K562 (cell line): ENCODE data around the gene ROBO2. TPM values are rescaled to one million over a fixed set of nuclear protein-coding genes. Genes with fewer than 3 reads are reported as not detected.

Experiments
- CBFA2T3 ChIP-seq: fragments of 450-650 bp; IDR thresholded peaks from 2 replicates; pipeline ENCODE4 v1.6.1; 2017
- CTBP1 ChIP-seq: fragments of 450-650 bp; IDR thresholded peaks from 2 replicates; pipeline ENCODE4 v1.6.1; 2016; ENCODE audit warnings: borderline replicate concordance
- DACH1 ChIP-seq: fragments of 450-650 bp; IDR thresholded peaks from 2 replicates; pipeline ENCODE4 v1.6.1; 2018; ENCODE audit not compliant: partially characterized antibody
- DLX4 ChIP-seq: fragments of 250-450 bp; sonication (Bioruptor Pico); IDR thresholded peaks from 2 replicates; pipeline ENCODE4 v1.6.1; 2021; ENCODE audit warnings: mild to moderate bottlenecking
- DPF2 ChIP-seq: fragments of 450-650 bp; IDR thresholded peaks from 2 replicates; pipeline ENCODE4 v1.6.1; 2016
- EP300 ChIP-seq: IDR thresholded peaks from 2 replicates; pipeline ENCODE4 v1.6.1; 2012; ENCODE audit warnings: low read length, improper control_type of control experiment
- HDAC3 ChIP-seq: fragments of 450-650 bp; IDR thresholded peaks from 2 replicates; pipeline ENCODE4 v1.6.1; 2018; ENCODE audit warnings: borderline replicate concordance, mild to moderate bottlenecking, moderate library complexity; ENCODE audit not compliant: partially characterized antibody
- JUND ChIP-seq, 2 experiments: IDR thresholded peaks; 2 replicates in 1 of 2; 3 replicates in 1 of 2; pipeline ENCODE4 v1.6.1; 2011; ENCODE audit warnings: borderline replicate concordance in 2 of 2, low read depth in 2 of 2, low read length in 2 of 2, improper control_type of control experiment in 1 of 2, missing biosample characterization in 1 of 2, missing genetic modification characterization in 1 of 2, missing genetic modification reagents in 1 of 2
- KLF16 ChIP-seq: IDR thresholded peaks from 2 replicates; pipeline ENCODE4 v1.6.1; 2016; ENCODE audit warnings: antibody characterized with exemption
- MCM5 ChIP-seq: fragments of 450-650 bp; IDR thresholded peaks from 2 replicates; pipeline ENCODE4 v1.6.1; 2016; ENCODE audit warnings: low read depth
- MEIS2 ChIP-seq: fragments of 450-650 bp; IDR thresholded peaks from 2 replicates; pipeline ENCODE4 v1.6.1; 2014; ENCODE audit warnings: mild to moderate bottlenecking; ENCODE audit not compliant: partially characterized antibody
- NCOA1 ChIP-seq: fragments of 450-650 bp; IDR thresholded peaks from 2 replicates; pipeline ENCODE4 v1.6.1; 2016; ENCODE audit warnings: low read depth
- PKNOX1 ChIP-seq: fragments of 450-650 bp; IDR thresholded peaks from 2 replicates; pipeline ENCODE4 v1.6.1; 2016
- RBM15 ChIP-seq: fragments of 200-400 bp; formaldehyde crosslinking; IDR thresholded peaks from 2 replicates; pipeline ENCODE4 v1.6.1; 2018; ENCODE audit warnings: mild to moderate bottlenecking, low read length, moderate library complexity; ENCODE audit not compliant: insufficient read depth
- RBM34 ChIP-seq: fragments of 200-400 bp; formaldehyde crosslinking; IDR thresholded peaks from 2 replicates; pipeline ENCODE4 v1.6.1; 2018; ENCODE audit warnings: low read length, borderline replicate concordance; ENCODE audit not compliant: insufficient read depth
- RCOR1 ChIP-seq, 2 experiments: IDR thresholded peaks; 2 replicates each; pipeline ENCODE4 v1.6.1; 2012; ENCODE audit warnings: low read depth in 2 of 2, low read length in 2 of 2, borderline replicate concordance in 1 of 2, improper control_type of control experiment in 1 of 2
- SMAD3 ChIP-seq: fragments of 450-650 bp; formaldehyde crosslinking; conservative IDR thresholded peaks from 2 replicates; pipeline ENCODE4 v1.4.0; 2020; ENCODE audit warnings: mild to moderate bottlenecking
- SMARCE1 ChIP-seq: fragments of 450-650 bp; IDR thresholded peaks from 2 replicates; pipeline ENCODE4 v1.7.1; 2016; ENCODE audit warnings: mild to moderate bottlenecking
- SOX6 ChIP-seq: fragments of 450-650 bp; IDR thresholded peaks from 2 replicates; pipeline ENCODE4 v1.6.1; 2014; ENCODE audit warnings: mild to moderate bottlenecking
- TAL1 ChIP-seq: fragments of 450-650 bp; IDR thresholded peaks from 2 replicates; pipeline ENCODE4 v1.6.1; 2016; ENCODE audit warnings: mild to moderate bottlenecking
- TCF3 ChIP-seq: sonication (generic); formaldehyde crosslinking; IDR thresholded peaks from 2 replicates; pipeline ENCODE4 v1.4.0; 2020; ENCODE audit warnings: mild to moderate bottlenecking, missing genetic modification reagents
- TEAD4 ChIP-seq, 2 experiments: sonication (generic) in 1 of 2; formaldehyde crosslinking in 1 of 2; IDR thresholded peaks; 2 replicates each; pipeline versions ENCODE4 v1.6.1 to v1.8.0; 2012 to 2022; ENCODE audit warnings: borderline replicate concordance in 1 of 2, inconsistent platforms in 1 of 2, low read length in 1 of 2, mild to moderate bottlenecking in 1 of 2, missing genetic modification reagents in 1 of 2
- THRA ChIP-seq: fragments of 450-650 bp; IDR thresholded peaks from 2 replicates; pipeline ENCODE4 v1.6.1; 2017; ENCODE audit warnings: mild to moderate bottlenecking, moderate library complexity
- ZEB2 ChIP-seq: fragments of 450-650 bp; IDR thresholded peaks from 2 replicates; pipeline ENCODE4 v1.6.1; 2016
- polyA plus RNA-seq, 8 experiments: library from polyadenylated mRNA; depleted of rRNA in 4 of 8; stranded (reverse) in 5 of 8; unstranded in 3 of 8; fragments of >200 nt; fragmentation: Nextera tagmentation in 2 of 8; fragmentation: Illumina TruSeq in 1 of 8; extraction: Ambion mirVana in 2 of 8; extraction: Trizol in 1 of 8; gene quantifications; 2 replicates each; pipeline versions ENCODE4 v1.2.1 to v1.2.3, GENCODE V29; 2011 to 2014; ENCODE audit warnings: inconsistent platforms in 1 of 8, missing spikeins in 1 of 8
- total RNA-seq, 7 experiments: library from RNA; depleted of rRNA in 6 of 7; stranded (reverse); fragments of >200 nt in 6 of 7; fragmentation: Illumina TruSeq in 2 of 7; extraction: Trizol in 2 of 7; gene quantifications; 2 replicates each; pipeline versions ENCODE4 v1.2.1 to v1.2.3, GENCODE V29; 2011 to 2021; ENCODE audit warnings: low replicate concordance in 1 of 7
- TF ChIP-seq, protein P1 (sequence below): fragments of 450-650 bp; IDR thresholded peaks from 2 replicates; pipeline ENCODE4 v1.6.1; 2016; ENCODE audit warnings: low read depth, mild to moderate bottlenecking, moderate library complexity

ROBO2 gene
- total and polyA plus RNA-seq, 9 of the 15 experiments (the other 6 are each of a cell fraction or from before 2014, with no cell fraction given), result 0.84 to 3.0 (median 1.7) TPM

GRCh38 chr3:77236118-77236517 lies 196.2 kb downstream of the ROBO2 start (continued):
- no peak for TF ChIP-seq RBM34
- peak in 1 of 2 experiments; percentile 63; a peak in 2 of 4 replicates for TF ChIP-seq RCOR1 (IDR thresholded peaks at IDR 0.05; ENCODE audit: borderline replicate concordance in 1 of 2, low read depth in 2 of 2, low read length in 2 of 2)
- TF ChIP-seq SMAD3 (CRISPR knock-in tag), result no peak
- TF ChIP-seq DACH1, result no peak
- TF ChIP-seq PKNOX1, result peak; percentile 7; the same call in 1 of the 2 replicates
- no peak for TF ChIP-seq THRA
- peak; percentile 25 for TF ChIP-seq MEIS2
- TF ChIP-seq TEAD4 (IDR thresholded peaks at IDR 0.05; ENCODE audit: low read length), result peak; percentile 72
- TF ChIP-seq TEAD4 (CRISPR knock-in tag; IDR thresholded peaks at IDR 0.05; ENCODE audit: borderline replicate concordance), result no peak
- TF ChIP-seq NCOA1, result no peak
- TF ChIP-seq, protein P1, sequence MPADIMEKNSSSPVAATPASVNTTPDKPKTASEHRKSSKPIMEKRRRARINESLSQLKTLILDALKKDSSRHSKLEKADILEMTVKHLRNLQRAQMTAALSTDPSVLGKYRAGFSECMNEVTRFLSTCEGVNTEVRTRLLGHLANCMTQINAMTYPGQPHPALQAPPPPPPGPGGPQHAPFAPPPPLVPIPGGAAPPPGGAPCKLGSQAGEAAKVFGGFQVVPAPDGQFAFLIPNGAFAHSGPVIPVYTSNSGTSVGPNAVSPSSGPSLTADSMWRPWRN, result 0 out of 2 replicates have a peak, but pooled peaks have one; percentile 22
- TF ChIP-seq DLX4 (CRISPR knock-in tag), result no peak
- no peak for TF ChIP-seq MCM5
- peak; percentile 58; the same call in 1 of the 2 replicates for TF ChIP-seq KLF16
- no peak for TF ChIP-seq HDAC3
- TF ChIP-seq CTBP1, result peak; percentile 41; the same call in 1 of the 2 replicates
- TF ChIP-seq CBFA2T3, result peak; percentile 67
- TF ChIP-seq DPF2, result 0 out of 2 replicates have a peak, but pooled peaks have one; percentile 21
- TF ChIP-seq JUND (IDR thresholded peaks at IDR 0.05; ENCODE audit: borderline replicate concordance, low read depth, low read length), result peak; percentile 1; the same call in 1 of the 2 replicates
- no peak for TF ChIP-seq JUND (tag; IDR thresholded peaks at IDR 0.05; ENCODE audit: borderline replicate concordance, low read depth, low read length)
- TF ChIP-seq RBM15, result no peak
- peak; percentile 65 for TF ChIP-seq TAL1
- no peak for TF ChIP-seq TCF3 (CRISPR knock-in tag)
- TF ChIP-seq EP300, result peak; percentile 72
- TF ChIP-seq SOX6, result peak; percentile 64
- peak; percentile 75; the same call in 1 of the 2 replicates for TF ChIP-seq SMARCE1
- TF ChIP-seq ZEB2, result 0 out of 2 replicates have a peak, but pooled peaks have one; percentile 23
